Osteocyte (in vitro differentiated cells): ENCODE data around the gene ZNF408. TPM values are rescaled to one million over a fixed set of nuclear protein-coding genes. Genes with fewer than 3 reads are reported as not detected.

Source experiments
- DNase-seq: peaks from one replicate; pipeline ENCODE4 v3.0.0; 2021; ENCODE audit warnings: mixed read lengths; ENCODE audit not compliant: unreplicated experiment; ENCODE audit errors: extremely low spot score
- H3K27ac Mint-ChIP-seq: one replicate; pipeline ENCODE4 v1.8.0; 2021; ENCODE audit warnings: mild to moderate bottlenecking, mixed read lengths; ENCODE audit not compliant: unreplicated experiment
- H3K27me3 Mint-ChIP-seq: one replicate; pipeline ENCODE4 v1.8.0; 2021; ENCODE audit warnings: mixed read lengths; ENCODE audit not compliant: unreplicated experiment
- H3K36me3 Mint-ChIP-seq: one replicate; pipeline ENCODE4 v1.8.0; 2021; ENCODE audit warnings: mixed read lengths; ENCODE audit not compliant: unreplicated experiment
- H3K4me1 Mint-ChIP-seq: one replicate; pipeline ENCODE4 v1.8.0; 2021; ENCODE audit warnings: mixed read lengths; ENCODE audit not compliant: unreplicated experiment
- H3K4me3 Mint-ChIP-seq: one replicate; pipeline ENCODE4 v1.8.0; 2021; ENCODE audit warnings: mild to moderate bottlenecking, moderate library complexity, mixed read lengths; ENCODE audit not compliant: unreplicated experiment
- H3K9me3 Mint-ChIP-seq: one replicate; pipeline ENCODE4 v1.8.0; 2021; ENCODE audit warnings: mixed read lengths; ENCODE audit not compliant: unreplicated experiment
- total RNA-seq: library from RNA; stranded (reverse); gene quantifications from 2 replicates; pipeline ENCODE4 v1.2.1, GENCODE V29; 2021
- TF ChIP-seq, protein P1 (sequence below): fragments of 200-600 bp; sonication (generic); IDR thresholded peaks from 2 replicates; pipeline ENCODE4 v1.5.0; 2021; ENCODE audit warnings: antibody characterized with exemption, mild to moderate bottlenecking, moderate library complexity

Gene ZNF408
- total RNA-seq, 1 donor from 2014 or later, result 11.2 TPM

DNA sequence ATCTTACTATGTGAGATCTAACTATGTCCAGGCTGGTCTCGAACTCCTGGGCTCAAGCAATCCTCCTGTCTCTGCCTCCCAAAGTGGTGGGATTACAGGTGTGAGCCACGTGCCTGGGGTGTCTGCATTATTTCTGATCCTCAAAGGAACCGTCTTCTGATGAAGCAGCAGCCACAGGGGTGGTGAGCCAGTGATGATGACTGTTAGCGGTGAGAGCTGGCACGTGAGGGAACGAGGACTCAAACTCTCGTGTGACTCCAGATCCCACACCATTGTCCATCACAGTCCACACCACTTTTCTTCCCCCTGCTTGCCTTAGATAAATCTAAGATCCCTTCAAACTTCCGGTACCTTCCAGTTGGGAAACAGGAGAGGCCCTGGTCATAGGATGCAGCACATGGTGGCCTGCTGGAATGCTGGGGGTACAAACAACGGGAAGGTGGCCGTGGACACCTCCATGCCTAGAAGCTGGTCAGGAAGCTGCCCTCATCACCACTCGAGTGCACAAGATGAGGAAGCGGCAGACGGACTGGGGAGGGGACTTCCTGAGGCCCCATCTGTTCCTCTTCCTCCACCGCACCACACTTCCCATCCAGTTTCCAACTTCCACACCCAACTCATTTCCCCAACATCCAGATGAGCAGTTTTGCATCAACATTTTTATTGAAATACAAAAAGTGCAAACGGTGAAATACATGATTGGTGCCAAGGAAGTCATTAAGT is 24.2 kb upstream of the ZNF408 start:
- H3K4me1 Mint-ChIP-seq, result peaks cover 15% of the 10 kb centered on the region
- DNase-seq, result no peak
- H3K4me3 Mint-ChIP-seq, result no peak overlapping the region
- H3K27me3 Mint-ChIP-seq, result no peaks in the 10 kb centered on the region
- no peak overlapping the region for H3K27ac Mint-ChIP-seq
- TF ChIP-seq, protein P1, sequence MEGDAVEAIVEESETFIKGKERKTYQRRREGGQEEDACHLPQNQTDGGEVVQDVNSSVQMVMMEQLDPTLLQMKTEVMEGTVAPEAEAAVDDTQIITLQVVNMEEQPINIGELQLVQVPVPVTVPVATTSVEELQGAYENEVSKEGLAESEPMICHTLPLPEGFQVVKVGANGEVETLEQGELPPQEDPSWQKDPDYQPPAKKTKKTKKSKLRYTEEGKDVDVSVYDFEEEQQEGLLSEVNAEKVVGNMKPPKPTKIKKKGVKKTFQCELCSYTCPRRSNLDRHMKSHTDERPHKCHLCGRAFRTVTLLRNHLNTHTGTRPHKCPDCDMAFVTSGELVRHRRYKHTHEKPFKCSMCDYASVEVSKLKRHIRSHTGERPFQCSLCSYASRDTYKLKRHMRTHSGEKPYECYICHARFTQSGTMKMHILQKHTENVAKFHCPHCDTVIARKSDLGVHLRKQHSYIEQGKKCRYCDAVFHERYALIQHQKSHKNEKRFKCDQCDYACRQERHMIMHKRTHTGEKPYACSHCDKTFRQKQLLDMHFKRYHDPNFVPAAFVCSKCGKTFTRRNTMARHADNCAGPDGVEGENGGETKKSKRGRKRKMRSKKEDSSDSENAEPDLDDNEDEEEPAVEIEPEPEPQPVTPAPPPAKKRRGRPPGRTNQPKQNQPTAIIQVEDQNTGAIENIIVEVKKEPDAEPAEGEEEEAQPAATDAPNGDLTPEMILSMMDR, result no peak
- H3K9me3 Mint-ChIP-seq, result no peaks in the 10 kb centered on the region
- peaks cover 24% of the 10 kb centered on the region for H3K36me3 Mint-ChIP-seq

DNA sequence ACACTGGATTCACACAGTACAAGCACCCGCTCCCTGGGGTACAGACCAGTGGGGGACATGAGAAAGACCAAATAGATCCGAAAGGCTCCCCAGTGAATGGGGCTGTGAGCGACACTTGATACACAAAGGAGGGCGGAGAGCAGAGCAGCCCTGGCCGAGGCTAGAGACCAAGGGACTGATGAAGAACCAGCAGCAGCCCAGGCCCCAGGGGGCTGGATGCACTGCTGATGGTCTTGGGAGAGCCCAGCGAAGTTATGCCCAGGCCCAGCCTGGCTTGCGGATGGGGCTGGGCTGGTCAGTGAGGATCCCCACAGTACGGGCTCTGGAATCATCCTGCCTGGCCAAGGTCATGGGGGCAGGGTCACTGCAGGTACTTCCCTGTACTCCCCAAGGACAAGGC is 23.7 kb upstream of the ZNF408 start:
- Mint-ChIP-seq H3K9me3 (no peaks in the 10 kb centered on the region), H3K27ac (peak overlapping the region; percentile 18), H3K4me3 (no peak overlapping the region), H3K4me1 (peaks cover 15% of the 10 kb centered on the region), H3K36me3 (peaks cover 18% of the 10 kb centered on the region), H3K27me3 (no peaks in the 10 kb centered on the region)
- TF ChIP-seq, protein P1, result no peak
- no peak for DNase-seq

DNA sequence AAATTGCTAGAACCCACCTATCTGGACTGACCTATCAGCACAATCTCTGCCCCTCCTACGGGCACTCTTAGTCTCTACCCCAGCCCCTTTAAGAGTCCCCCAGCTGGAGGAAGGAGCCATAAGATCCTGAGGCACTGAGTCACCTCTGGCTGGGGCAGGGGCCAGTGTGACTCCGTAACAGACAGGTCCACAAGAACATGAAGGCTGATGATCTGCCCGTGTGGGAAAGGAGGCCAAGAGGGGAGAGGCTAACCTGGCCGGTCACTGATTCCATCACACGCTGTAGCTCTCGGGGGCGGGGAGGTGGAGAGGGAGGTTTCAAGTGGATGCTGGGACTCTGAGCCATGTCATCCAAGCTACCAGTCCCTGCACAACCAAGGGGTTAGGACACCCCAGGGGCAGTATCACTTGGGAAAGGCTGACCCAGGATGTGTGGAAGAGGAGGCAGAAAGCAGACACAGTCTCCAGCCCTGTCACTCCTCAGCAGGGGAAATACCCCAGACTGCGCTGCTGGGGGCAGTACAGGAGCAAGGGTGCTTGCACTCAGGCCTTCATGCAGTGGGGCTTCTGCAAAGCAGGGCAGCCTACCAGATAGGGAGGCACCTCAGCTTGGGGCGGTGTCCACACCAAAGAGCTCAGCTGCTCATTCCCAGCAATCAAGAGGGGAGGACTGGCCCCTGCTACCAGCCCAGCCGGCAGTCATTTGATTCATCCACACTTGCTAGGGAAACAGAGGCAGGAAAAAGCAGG is 22.7 kb upstream of the ZNF408 start:
- TF ChIP-seq, protein P1, result no peak
- no peaks in the 10 kb centered on the region for H3K9me3 Mint-ChIP-seq
- peaks cover 15% of the 10 kb centered on the region for H3K4me1 Mint-ChIP-seq
- H3K36me3 Mint-ChIP-seq, result peaks cover 14% of the 10 kb centered on the region
- no peak for DNase-seq
- no peak overlapping the region for H3K27ac Mint-ChIP-seq
- H3K4me3 Mint-ChIP-seq, result no peak overlapping the region
- H3K27me3 Mint-ChIP-seq, result no peaks in the 10 kb centered on the region

DNA sequence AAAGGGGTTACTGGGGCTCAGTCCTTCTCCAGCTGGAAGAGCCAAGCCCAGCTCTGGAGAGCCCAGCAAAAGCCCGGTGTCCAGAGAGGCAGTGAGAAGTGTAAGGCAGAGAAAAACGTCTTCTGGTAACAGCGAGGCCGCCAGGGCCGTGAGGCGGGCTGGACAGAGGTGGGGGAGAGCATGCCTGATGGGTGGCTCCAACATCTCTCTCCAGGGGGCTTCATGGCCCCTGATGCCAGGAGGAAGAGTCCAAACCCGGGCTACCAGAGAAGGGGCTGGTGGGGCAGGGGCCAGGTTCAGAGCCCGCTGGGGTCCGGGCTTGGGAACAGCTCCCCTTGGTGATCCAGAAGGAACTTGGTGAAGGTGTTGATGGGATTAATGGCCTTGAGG is 22.1 kb upstream of the ZNF408 start:
- H3K36me3 Mint-ChIP-seq, result peaks cover 14% of the 10 kb centered on the region
- no peak overlapping the region for H3K4me3 Mint-ChIP-seq
- no peak for DNase-seq
- H3K27me3 Mint-ChIP-seq, result no peaks in the 10 kb centered on the region
- H3K27ac Mint-ChIP-seq, result no peak overlapping the region
- H3K4me1 Mint-ChIP-seq, result peaks cover 15% of the 10 kb centered on the region
- TF ChIP-seq, protein P1, result no peak
- H3K9me3 Mint-ChIP-seq, result no peaks in the 10 kb centered on the region
